Measurements from ENCODE around the gene DUSP28. TPM values are rescaled to one million over a fixed set of nuclear protein-coding genes. Genes with fewer than 3 reads are reported as not detected.

The DUSP28 gene
- total RNA-seq, 1 experiment from 2014 or later: 10.7 TPM

DNA sequence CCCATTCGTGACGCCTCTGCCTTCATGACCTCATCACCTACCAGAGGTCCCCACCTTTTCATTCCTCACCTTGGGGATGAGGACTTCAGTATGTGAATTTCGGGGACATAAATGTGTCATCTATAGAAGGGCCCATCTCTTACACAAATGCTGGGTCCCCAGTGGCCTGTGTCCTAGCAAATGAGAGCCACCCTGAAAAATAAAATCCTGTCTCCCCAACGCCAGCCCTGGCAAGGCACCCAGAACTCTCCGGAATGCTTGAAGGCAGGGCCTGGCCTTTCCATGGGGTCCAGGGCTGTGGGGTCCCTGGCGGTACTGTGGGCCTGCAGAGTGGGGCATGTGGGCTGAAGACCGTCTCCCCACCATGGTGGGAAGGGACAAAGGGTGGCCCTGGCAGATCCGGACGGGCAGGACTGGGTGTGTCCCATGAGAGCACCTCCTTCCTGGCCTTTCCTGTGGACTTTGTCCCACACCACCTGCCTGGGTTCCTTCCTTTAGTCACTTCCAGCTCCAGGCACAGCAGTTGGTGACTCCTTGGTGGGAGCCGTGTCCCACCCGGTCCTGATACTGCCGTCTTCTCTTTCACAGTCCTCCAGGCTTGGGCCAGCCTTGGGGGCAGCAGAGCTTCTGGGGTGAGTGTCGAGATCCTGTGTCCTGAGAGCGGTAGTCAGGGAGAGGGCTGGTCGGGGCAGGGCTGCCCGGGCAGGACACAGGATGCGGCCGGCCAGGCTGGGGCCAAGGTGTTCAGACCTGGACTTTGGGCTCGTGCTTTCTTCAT is 45.0 kb downstream of the DUSP28 start:
- no peaks in the 10 kb centered on the region for H3K9me3 ChIP-seq (ENCODE audit: control insufficient read depth, insufficient read depth, low read depth, low read length)
- DNase-seq (ENCODE audit: low read depth, low spot score) (no peak), ATAC-seq (no peak)
- ChIA-PET POLR2A (no interaction called here), CTCF (interaction anchor here (0.6 kb wide), 1 partner anchor 131 kb away, joined by 7 read pairs; no protein-coding TSS in a partner anchor)
- in situ Hi-C loops (cut with HindIII; ENCODE audit: low pct_unique_long_range_greater_than_20kb, low sequenced_read_pairs) (no loop called here), intact Hi-C loops (cut with micrococcal nuclease; ENCODE audit: unreplicated experiment) (no loop called here)
- H3K4me3 ChIP-seq (ENCODE audit: low read depth in 2 of 2, low read length in 2 of 2): no peak overlapping the region
- H3K27ac ChIP-seq (ENCODE audit: low read length): no peak overlapping the region
- H3K36me3 ChIP-seq (ENCODE audit: control insufficient read depth, insufficient read depth, low read length): no peaks in the 10 kb centered on the region
- no TSS peak for BruUV-seq (replicated peaks)
- no peaks in the 10 kb centered on the region for H3K27me3 ChIP-seq (ENCODE audit: control insufficient read depth, insufficient read depth, low read length)
- 0 out of 2 replicates have a peak, but pooled peaks cover 4% of the 10 kb centered on the region for H3K4me1 ChIP-seq (ENCODE audit: control insufficient read depth, insufficient read depth, low read length)
- TF ChIP-seq TCF7L2 (IDR thresholded peaks at IDR 0.05; ENCODE audit: low read depth, low read length): no peak
- TF ChIP-seq, protein P1, sequence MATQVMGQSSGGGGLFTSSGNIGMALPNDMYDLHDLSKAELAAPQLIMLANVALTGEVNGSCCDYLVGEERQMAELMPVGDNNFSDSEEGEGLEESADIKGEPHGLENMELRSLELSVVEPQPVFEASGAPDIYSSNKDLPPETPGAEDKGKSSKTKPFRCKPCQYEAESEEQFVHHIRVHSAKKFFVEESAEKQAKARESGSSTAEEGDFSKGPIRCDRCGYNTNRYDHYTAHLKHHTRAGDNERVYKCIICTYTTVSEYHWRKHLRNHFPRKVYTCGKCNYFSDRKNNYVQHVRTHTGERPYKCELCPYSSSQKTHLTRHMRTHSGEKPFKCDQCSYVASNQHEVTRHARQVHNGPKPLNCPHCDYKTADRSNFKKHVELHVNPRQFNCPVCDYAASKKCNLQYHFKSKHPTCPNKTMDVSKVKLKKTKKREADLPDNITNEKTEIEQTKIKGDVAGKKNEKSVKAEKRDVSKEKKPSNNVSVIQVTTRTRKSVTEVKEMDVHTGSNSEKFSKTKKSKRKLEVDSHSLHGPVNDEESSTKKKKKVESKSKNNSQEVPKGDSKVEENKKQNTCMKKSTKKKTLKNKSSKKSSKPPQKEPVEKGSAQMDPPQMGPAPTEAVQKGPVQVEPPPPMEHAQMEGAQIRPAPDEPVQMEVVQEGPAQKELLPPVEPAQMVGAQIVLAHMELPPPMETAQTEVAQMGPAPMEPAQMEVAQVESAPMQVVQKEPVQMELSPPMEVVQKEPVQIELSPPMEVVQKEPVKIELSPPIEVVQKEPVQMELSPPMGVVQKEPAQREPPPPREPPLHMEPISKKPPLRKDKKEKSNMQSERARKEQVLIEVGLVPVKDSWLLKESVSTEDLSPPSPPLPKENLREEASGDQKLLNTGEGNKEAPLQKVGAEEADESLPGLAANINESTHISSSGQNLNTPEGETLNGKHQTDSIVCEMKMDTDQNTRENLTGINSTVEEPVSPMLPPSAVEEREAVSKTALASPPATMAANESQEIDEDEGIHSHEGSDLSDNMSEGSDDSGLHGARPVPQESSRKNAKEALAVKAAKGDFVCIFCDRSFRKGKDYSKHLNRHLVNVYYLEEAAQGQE (IDR thresholded peaks at IDR 0.05; ENCODE audit: insufficient read depth in 1 of 2, low read depth in 2 of 2, low read length in 1 of 2): no peak
- TF ChIP-seq SIN3A (IDR thresholded peaks at IDR 0.05; ENCODE audit: borderline replicate concordance, insufficient read depth, low read depth, low read length): no peak
- TF ChIP-seq, protein P2, sequence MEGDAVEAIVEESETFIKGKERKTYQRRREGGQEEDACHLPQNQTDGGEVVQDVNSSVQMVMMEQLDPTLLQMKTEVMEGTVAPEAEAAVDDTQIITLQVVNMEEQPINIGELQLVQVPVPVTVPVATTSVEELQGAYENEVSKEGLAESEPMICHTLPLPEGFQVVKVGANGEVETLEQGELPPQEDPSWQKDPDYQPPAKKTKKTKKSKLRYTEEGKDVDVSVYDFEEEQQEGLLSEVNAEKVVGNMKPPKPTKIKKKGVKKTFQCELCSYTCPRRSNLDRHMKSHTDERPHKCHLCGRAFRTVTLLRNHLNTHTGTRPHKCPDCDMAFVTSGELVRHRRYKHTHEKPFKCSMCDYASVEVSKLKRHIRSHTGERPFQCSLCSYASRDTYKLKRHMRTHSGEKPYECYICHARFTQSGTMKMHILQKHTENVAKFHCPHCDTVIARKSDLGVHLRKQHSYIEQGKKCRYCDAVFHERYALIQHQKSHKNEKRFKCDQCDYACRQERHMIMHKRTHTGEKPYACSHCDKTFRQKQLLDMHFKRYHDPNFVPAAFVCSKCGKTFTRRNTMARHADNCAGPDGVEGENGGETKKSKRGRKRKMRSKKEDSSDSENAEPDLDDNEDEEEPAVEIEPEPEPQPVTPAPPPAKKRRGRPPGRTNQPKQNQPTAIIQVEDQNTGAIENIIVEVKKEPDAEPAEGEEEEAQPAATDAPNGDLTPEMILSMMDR (IDR thresholded peaks at IDR 0.05): no peak
- TF ChIP-seq POLR2AphosphoS5 (IDR thresholded peaks at IDR 0.05; ENCODE audit: low read depth, low read length): no peak

DNA sequence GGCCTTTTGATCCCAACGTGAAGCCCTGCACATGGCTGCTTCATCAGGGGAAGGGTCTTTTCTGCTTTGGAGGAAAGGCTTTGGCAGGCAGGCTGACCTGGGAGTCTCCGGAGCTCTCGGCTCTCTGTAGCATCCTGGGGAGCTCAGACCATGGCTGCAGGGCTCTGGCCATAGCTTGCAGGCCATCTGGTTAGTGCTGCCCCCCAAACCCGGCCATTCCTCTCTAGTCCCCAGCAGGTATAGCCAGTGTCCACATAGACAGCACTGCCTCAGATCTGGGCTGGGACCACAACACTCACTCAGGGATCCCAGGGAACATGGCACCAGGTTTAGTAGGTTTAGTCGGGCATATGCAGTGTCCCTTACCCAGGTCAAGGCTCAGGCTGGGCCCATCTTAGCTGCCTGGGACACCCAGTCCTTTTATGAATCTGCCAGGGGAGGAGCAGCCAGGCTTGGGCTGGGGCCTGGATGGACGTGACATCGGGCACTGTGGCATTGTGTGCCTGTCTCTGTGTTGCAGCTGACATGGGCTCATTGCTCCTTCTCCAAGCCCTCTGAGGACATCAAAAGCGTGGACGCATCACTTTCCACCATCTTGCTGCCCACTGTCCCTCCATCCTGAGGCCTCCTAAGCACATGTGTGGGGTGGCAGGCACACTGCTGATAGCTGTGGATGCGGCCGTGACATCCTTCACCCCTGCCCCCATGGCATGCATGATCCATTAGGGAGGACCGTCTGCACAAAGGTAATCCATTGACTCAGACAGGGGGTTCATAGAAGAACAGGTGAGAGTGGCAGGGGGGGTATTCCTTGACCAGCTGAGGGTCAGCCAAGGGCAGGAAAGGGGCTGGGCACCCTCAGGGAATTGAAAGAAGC is 45.9 kb downstream of the DUSP28 start:
- ChIA-PET CTCF (no interaction called here), POLR2A (no interaction called here)
- Histone ChIP-seq H3K9me3 (ENCODE audit: control insufficient read depth, insufficient read depth, low read depth, low read length) (no peaks in the 10 kb centered on the region), H3K27ac (ENCODE audit: low read length) (no peak overlapping the region), H3K4me3 (ENCODE audit: low read depth in 2 of 2, low read length in 2 of 2) (no peak overlapping the region), H3K4me1 (ENCODE audit: control insufficient read depth, insufficient read depth, low read length) (0 out of 2 replicates have a peak, but pooled peaks cover 4% of the 10 kb centered on the region), H3K36me3 (ENCODE audit: control insufficient read depth, insufficient read depth, low read length) (no peaks in the 10 kb centered on the region), H3K27me3 (ENCODE audit: control insufficient read depth, insufficient read depth, low read length) (no peaks in the 10 kb centered on the region)
- in situ Hi-C loops (cut with HindIII; ENCODE audit: low pct_unique_long_range_greater_than_20kb, low sequenced_read_pairs) (no loop called here), intact Hi-C loops (cut with micrococcal nuclease; ENCODE audit: unreplicated experiment) (no loop called here)
- BruUV-seq (replicated peaks): no TSS peak
- TF ChIP-seq, protein P1 (IDR thresholded peaks at IDR 0.05; ENCODE audit: insufficient read depth in 1 of 2, low read depth in 2 of 2, low read length in 1 of 2): no peak
- no peak for TF ChIP-seq TCF7L2 (IDR thresholded peaks at IDR 0.05; ENCODE audit: low read depth, low read length)
- TF ChIP-seq, protein P2 (IDR thresholded peaks at IDR 0.05): no peak
- TF ChIP-seq POLR2AphosphoS5 (IDR thresholded peaks at IDR 0.05; ENCODE audit: low read depth, low read length): no peak
- TF ChIP-seq SIN3A (IDR thresholded peaks at IDR 0.05; ENCODE audit: borderline replicate concordance, insufficient read depth, low read depth, low read length): no peak
- ATAC-seq: no peak
- no peak for DNase-seq (ENCODE audit: low read depth, low spot score)

All from Panc1 (cell line).